Activated B cell treated with CpG ODN at 0.5 μM for 24 hours (primary cell): ENCODE results near the gene ARHGAP15. TPM values are rescaled to one million over a fixed set of nuclear protein-coding genes. Genes with fewer than 3 reads are reported as not detected.

Experiments
- ATAC-seq: fragments of 200-7000 bp; cut with Tn5 transposase; one replicate; pipeline ENCODE4 v1.10.0; 2021; ENCODE audit warnings: low read depth, mild to moderate bottlenecking, moderate library complexity
- CTCF ChIA-PET: fragments of 350-600 bp; sonication (Branson Sonifier 250); formaldehyde crosslinking; loops from one replicate; lab custom pipeline; 2021; ENCODE audit warnings: antibody characterized with exemption; lab: Charles Lee
- POLR2A ChIA-PET: fragments of 350-600 bp; sonication (Branson Sonifier 250); formaldehyde crosslinking; loops from one replicate; lab custom pipeline; 2021; ENCODE audit warnings: antibody characterized with exemption; lab: Charles Lee
- DNase-seq: peaks from one replicate; pipeline ENCODE4 v3.0.0; 2022
- H3K27ac Mint-ChIP-seq: one replicate; pipeline ENCODE4 v1.8.0; 2020; ENCODE audit warnings: mixed read lengths
- H3K27me3 Mint-ChIP-seq: one replicate; pipeline ENCODE4 v1.8.0; 2021; ENCODE audit warnings: mixed read lengths
- H3K36me3 Mint-ChIP-seq: one replicate; pipeline ENCODE4 v1.8.0; 2021; ENCODE audit warnings: low read depth, mixed read lengths
- H3K4me1 Mint-ChIP-seq: one replicate; pipeline ENCODE4 v1.8.0; 2021; ENCODE audit warnings: mixed read lengths
- H3K4me3 Mint-ChIP-seq: one replicate; pipeline ENCODE4 v1.8.0; 2020; ENCODE audit warnings: mild to moderate bottlenecking, mixed read lengths
- H3K9me3 Mint-ChIP-seq: one replicate; pipeline ENCODE4 v1.8.0; 2020; ENCODE audit warnings: mixed read lengths
- CTCF ChIP-seq: fragments of 200-600 bp; IDR thresholded peaks from one replicate; pipeline ENCODE4 v1.8.0; 2022; ENCODE audit warnings: antibody characterized with exemption, mild to moderate bottlenecking
- intact Hi-C: fragments of 100-400 bp; cut with micrococcal nuclease; formaldehyde crosslinking; loops from one replicate; pipeline ENCODE4 v1.15.1; 2024
- total RNA-seq: library from RNA; stranded (reverse); gene quantifications from 2 replicates; pipeline ENCODE4 v1.2.3, GENCODE V29; 2022

The ARHGAP15 gene
- total RNA-seq, 1 donor from 2014 or later = 112 TPM

- no peak for DNase-seq
- Mint-ChIP-seq H3K4me3 (no peak overlapping the region), H3K4me1 (peaks cover 3% of the 10 kb centered on the region), H3K27me3 (no peaks in the 10 kb centered on the region), H3K9me3 (no peaks in the 10 kb centered on the region), H3K36me3 (peaks cover 38% of the 10 kb centered on the region), H3K27ac (no peak overlapping the region)
- no peak for TF ChIP-seq CTCF
- ATAC-seq = no peak
- POLR2A ChIA-PET = no interaction called here
- intact Hi-C loops = no loop called here
- CTCF ChIA-PET = no interaction called here
Measured at GRCh38 chr2:143471550-143471949, 342.3 kb downstream of the ARHGAP15 start.

DNA sequence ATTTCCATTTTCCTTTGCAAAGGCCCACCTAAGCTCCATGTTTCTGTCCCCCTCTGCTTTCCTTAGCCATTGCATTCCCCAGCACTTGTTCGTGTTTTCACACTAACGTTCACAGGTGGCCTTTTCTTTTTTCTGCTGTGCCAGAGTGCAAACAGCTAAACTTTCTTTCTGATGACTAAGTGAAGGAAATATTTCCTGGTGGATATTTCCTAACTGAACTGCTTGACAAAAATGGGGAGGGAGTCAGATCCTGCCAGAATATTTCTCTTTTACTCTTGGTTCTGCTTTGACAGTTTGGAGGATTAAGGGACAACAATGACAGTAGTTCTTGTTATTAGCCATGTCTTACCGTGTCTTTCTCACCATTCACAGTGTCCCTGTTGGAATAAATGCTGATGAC lies 344.0 kb downstream of the ARHGAP15 start:
- TF ChIP-seq CTCF = no peak
- H3K4me3 Mint-ChIP-seq = no peak overlapping the region
- no peak for ATAC-seq
- intact Hi-C loops = no loop called here
- no peak overlapping the region for H3K27ac Mint-ChIP-seq
- no peaks in the 10 kb centered on the region for H3K27me3 Mint-ChIP-seq
- no peaks in the 10 kb centered on the region for H3K9me3 Mint-ChIP-seq
- CTCF ChIA-PET = no interaction called here
- no peak for DNase-seq
- peaks cover 12% of the 10 kb centered on the region for H3K4me1 Mint-ChIP-seq
- H3K36me3 Mint-ChIP-seq = peaks cover 37% of the 10 kb centered on the region
- POLR2A ChIA-PET = no interaction called here

- H3K4me1 Mint-ChIP-seq = peaks cover 9% of the 10 kb centered on the region
- H3K4me3 Mint-ChIP-seq = no peak overlapping the region
- no peak overlapping the region for H3K27ac Mint-ChIP-seq
- no peaks in the 10 kb centered on the region for H3K9me3 Mint-ChIP-seq
- ChIA-PET POLR2A (interaction anchor here (1.4 kb wide), 1 partner anchor 13 kb away, joined by 6 read pairs; no protein-coding TSS in a partner anchor), CTCF (no interaction called here)
- intact Hi-C loops = no loop called here
- H3K27me3 Mint-ChIP-seq = no peaks in the 10 kb centered on the region
- peaks cover 37% of the 10 kb centered on the region for H3K36me3 Mint-ChIP-seq
- DNase-seq (no peak), ATAC-seq (no peak)
- no peak for TF ChIP-seq CTCF
Measured at GRCh38 chr2:143473820-143474219, 344.6 kb downstream of the ARHGAP15 start.

DNA sequence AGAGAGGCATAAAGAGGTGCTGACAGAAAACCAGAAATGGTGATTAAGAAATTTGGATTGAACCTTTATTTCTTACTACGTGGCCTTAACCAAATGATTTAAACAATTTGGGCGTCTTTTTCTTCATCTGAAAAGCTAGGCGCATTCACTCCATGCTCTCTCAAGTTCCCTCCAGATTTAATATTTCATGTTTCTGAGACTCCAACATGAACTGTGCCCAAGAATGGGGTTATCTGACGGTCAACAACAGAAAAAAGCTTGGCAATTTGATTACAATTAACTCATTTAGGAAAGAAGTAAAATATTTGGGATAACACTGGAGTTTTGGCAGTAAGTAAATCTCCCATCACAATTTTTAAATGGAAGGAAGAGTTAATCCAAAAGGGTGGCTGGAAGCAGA lies 345.4 kb downstream of the ARHGAP15 start:
- H3K27me3 Mint-ChIP-seq = no peaks in the 10 kb centered on the region
- intact Hi-C loops = no loop called here
- peaks cover 34% of the 10 kb centered on the region for H3K36me3 Mint-ChIP-seq
- no peak overlapping the region for H3K4me3 Mint-ChIP-seq
- H3K27ac Mint-ChIP-seq = no peak overlapping the region
- no peak for DNase-seq
- H3K9me3 Mint-ChIP-seq = no peaks in the 10 kb centered on the region
- H3K4me1 Mint-ChIP-seq = peaks cover 9% of the 10 kb centered on the region
- no peak for TF ChIP-seq CTCF
- CTCF ChIA-PET = no interaction called here
- POLR2A ChIA-PET = interaction anchor here (1.4 kb wide), 1 partner anchor 14 kb away, joined by 6 read pairs; no protein-coding TSS in a partner anchor
- no peak for ATAC-seq

- ChIA-PET POLR2A (interaction anchor here (1.4 kb wide), 1 partner anchor 14 kb away, joined by 6 read pairs; no protein-coding TSS in a partner anchor), CTCF (no interaction called here)
- TF ChIP-seq CTCF = no peak
- no peak overlapping the region for H3K27ac Mint-ChIP-seq
- no peak for ATAC-seq
- H3K4me1 Mint-ChIP-seq = peaks cover 9% of the 10 kb centered on the region
- no peaks in the 10 kb centered on the region for H3K9me3 Mint-ChIP-seq
- DNase-seq = no peak
- H3K27me3 Mint-ChIP-seq = no peaks in the 10 kb centered on the region
- no peak overlapping the region for H3K4me3 Mint-ChIP-seq
- peaks cover 34% of the 10 kb centered on the region for H3K36me3 Mint-ChIP-seq
- intact Hi-C loops = no loop called here
Measured at GRCh38 chr2:143475041-143475776, 346.0 kb downstream of the ARHGAP15 start.
